ENCODE results near the gene CCDC81.
A peak's percentile ranks its signal among the peaks of the same experiment; 100 is the strongest.

Gene CCDC81

GRCh38 chr11:86442827-86443226, 68.1 kb downstream of the CCDC81 start:
- no peak for DNase-seq

GRCh38 chr11:86443415-86443814, 68.7 kb downstream of the CCDC81 start:
- no peak for DNase-seq

GRCh38 chr11:86444981-86445380, 70.3 kb downstream of the CCDC81 start:
- no peak for DNase-seq

- DNase-seq: no peak
Measured at GRCh38 chr11:86446163-86446923, 71.7 kb downstream of the CCDC81 start.

GRCh38 chr11:86446924-86447285, 72.2 kb downstream of the CCDC81 start:
- DNase-seq: no peak

- no peak for DNase-seq
Measured at GRCh38 chr11:86447763-86448480, 73.2 kb downstream of the CCDC81 start.

- DNase-seq: no peak
Measured at GRCh38 chr11:86449993-86450629, 75.4 kb downstream of the CCDC81 start.

- DNase-seq: no peak
Measured at GRCh38 chr11:86453290-86454030, 78.8 kb downstream of the CCDC81 start.

GRCh38 chr11:86456075-86456939, 81.6 kb downstream of the CCDC81 start:
- DNase-seq: peak; percentile 65 to 71

- DNase-seq: no peak
Measured at GRCh38 chr11:86458294-86459001, 83.8 kb downstream of the CCDC81 start.

GRCh38 chr11:86459002-86459385, 84.3 kb downstream of the CCDC81 start:
- no peak for DNase-seq

- DNase-seq: peak; percentile 12 to 42
Measured at GRCh38 chr11:86459682-86460460, 85.2 kb downstream of the CCDC81 start.

GRCh38 chr11:86460461-86461385, 86.0 kb downstream of the CCDC81 start:
- no peak for DNase-seq

GRCh38 chr11:86461892-86462291, 87.2 kb downstream of the CCDC81 start:
- DNase-seq: no peak

- peak in 1 of 2 experiments; percentile 16 for DNase-seq
Measured at GRCh38 chr11:86463120-86463519, 88.4 kb downstream of the CCDC81 start.

- no peak for DNase-seq
Measured at GRCh38 chr11:86463955-86464354, 89.3 kb downstream of the CCDC81 start.

GRCh38 chr11:86464509-86465221, 90.0 kb downstream of the CCDC81 start:
- DNase-seq: no peak

GRCh38 chr11:86468169-86468568, 93.5 kb downstream of the CCDC81 start:
- no peak for DNase-seq
